HG02623 (cell line): ENCODE results near the gene CDYL.

ENCODE experiments used
- ATAC-seq: cut with Tn5 transposase; IDR thresholded peaks from one replicate; pipeline ENCODE4 v1.9.1; 2021; ENCODE audit warnings: moderate library complexity; ENCODE audit not compliant: unreplicated experiment

CDYL gene

GRCh38 chr6:4903751-4904370, 127.7 kb downstream of the CDYL start:
- no peak for ATAC-seq

- ATAC-seq: no peak
Measured at GRCh38 chr6:4904461-4905025, 128.3 kb downstream of the CDYL start.

GRCh38 chr6:4905826-4906225, 129.6 kb downstream of the CDYL start:
- no peak for ATAC-seq

GRCh38 chr6:4906293-4907276, 130.4 kb downstream of the CDYL start:
- ATAC-seq: no peak

GRCh38 chr6:4907602-4908001, 131.4 kb downstream of the CDYL start:
- ATAC-seq: no peak

- ATAC-seq: no peak
Measured at GRCh38 chr6:4908062-4908461, 131.9 kb downstream of the CDYL start.

- ATAC-seq: no peak
Measured at GRCh38 chr6:4909063-4909706, 133.0 kb downstream of the CDYL start.

- ATAC-seq: no peak
Measured at GRCh38 chr6:4910037-4910760, 134.0 kb downstream of the CDYL start.

- ATAC-seq: no peak
Measured at GRCh38 chr6:4912559-4912958, 136.4 kb downstream of the CDYL start.

GRCh38 chr6:4913705-4914419, 137.7 kb downstream of the CDYL start:
- no peak for ATAC-seq

- ATAC-seq: no peak
Measured at GRCh38 chr6:4914420-4915159, 138.4 kb downstream of the CDYL start.

- ATAC-seq: no peak
Measured at GRCh38 chr6:4916954-4917561, 140.9 kb downstream of the CDYL start.

- no peak for ATAC-seq
Measured at GRCh38 chr6:4920914-4921410, 144.8 kb downstream of the CDYL start.

- ATAC-seq: no peak
Measured at GRCh38 chr6:4922488-4923037, 146.4 kb downstream of the CDYL start.

- no peak for ATAC-seq
Measured at GRCh38 chr6:4923081-4923480, 146.9 kb downstream of the CDYL start.

- no peak for ATAC-seq
Measured at GRCh38 chr6:4924661-4925271, 148.6 kb downstream of the CDYL start.

GRCh38 chr6:4925580-4925979, 149.4 kb downstream of the CDYL start:
- no peak for ATAC-seq

GRCh38 chr6:4928426-4928825, 152.2 kb downstream of the CDYL start:
- no peak for ATAC-seq
